ENCODE results near the gene LCP2.

The LCP2 gene

DNA sequence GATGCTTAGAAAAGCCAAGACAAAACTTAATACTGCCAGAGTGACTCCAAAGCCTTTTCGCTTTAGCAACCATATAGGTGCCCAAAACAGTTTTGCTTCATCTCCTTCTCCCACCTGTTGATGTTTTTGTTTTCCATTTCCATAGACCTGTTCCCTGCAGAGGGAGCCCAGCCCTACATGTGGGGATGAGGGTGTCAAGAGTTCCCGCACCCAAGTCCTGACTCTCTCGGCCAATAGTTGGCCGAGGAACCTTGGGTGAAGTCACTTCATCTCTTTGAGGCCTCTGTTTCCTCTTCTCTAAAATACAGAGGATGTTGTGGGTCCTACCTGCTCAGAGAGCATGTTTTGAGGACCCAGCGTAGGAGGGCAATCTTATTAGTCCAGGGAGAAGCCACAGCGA, 38.5 kb upstream of the LCP2 start:
- H3K27ac ChIP-seq: no peak overlapping the region
- DNase-seq: no peak
- no peak overlapping the region for H3K4me3 ChIP-seq (ENCODE audit: low read depth, low read length)
- no peaks in the 10 kb centered on the region for H3K36me3 ChIP-seq
- H3K27me3 ChIP-seq (ENCODE audit: insufficient read depth, low read depth, severe bottlenecking): peaks cover 74% of the 10 kb centered on the region
- TF ChIP-seq, protein P1, sequence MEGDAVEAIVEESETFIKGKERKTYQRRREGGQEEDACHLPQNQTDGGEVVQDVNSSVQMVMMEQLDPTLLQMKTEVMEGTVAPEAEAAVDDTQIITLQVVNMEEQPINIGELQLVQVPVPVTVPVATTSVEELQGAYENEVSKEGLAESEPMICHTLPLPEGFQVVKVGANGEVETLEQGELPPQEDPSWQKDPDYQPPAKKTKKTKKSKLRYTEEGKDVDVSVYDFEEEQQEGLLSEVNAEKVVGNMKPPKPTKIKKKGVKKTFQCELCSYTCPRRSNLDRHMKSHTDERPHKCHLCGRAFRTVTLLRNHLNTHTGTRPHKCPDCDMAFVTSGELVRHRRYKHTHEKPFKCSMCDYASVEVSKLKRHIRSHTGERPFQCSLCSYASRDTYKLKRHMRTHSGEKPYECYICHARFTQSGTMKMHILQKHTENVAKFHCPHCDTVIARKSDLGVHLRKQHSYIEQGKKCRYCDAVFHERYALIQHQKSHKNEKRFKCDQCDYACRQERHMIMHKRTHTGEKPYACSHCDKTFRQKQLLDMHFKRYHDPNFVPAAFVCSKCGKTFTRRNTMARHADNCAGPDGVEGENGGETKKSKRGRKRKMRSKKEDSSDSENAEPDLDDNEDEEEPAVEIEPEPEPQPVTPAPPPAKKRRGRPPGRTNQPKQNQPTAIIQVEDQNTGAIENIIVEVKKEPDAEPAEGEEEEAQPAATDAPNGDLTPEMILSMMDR (IDR thresholded peaks at IDR 0.05; ENCODE audit: low read depth, low read length): no peak
- H3K9me3 ChIP-seq (ENCODE audit: severe bottlenecking): no peaks in the 10 kb centered on the region

DNA sequence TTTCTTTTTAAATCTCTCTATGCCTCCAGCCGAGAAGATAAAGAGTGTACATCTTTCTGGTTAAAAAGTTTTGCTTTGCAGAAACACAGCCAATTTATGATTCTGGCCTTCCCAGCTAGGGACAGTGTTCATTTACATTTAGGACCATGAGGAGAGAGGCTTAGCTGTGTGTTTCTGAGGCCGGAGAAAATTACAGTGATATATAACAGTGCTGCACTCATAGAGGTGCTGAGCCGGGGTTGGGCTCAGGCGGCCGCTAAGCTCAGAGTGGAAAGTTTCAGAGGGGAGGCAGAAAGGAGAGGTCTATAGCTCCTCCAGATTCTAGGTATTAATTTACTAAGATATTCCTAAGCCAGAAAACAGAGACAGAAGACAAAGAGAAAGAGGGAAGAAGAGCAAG, 37.0 kb upstream of the LCP2 start:
- no peaks in the 10 kb centered on the region for H3K9me3 ChIP-seq (ENCODE audit: severe bottlenecking)
- H3K27me3 ChIP-seq (ENCODE audit: insufficient read depth, low read depth, severe bottlenecking): peaks cover 74% of the 10 kb centered on the region
- H3K36me3 ChIP-seq: no peaks in the 10 kb centered on the region
- H3K27ac ChIP-seq: no peak overlapping the region
- TF ChIP-seq, protein P1 (IDR thresholded peaks at IDR 0.05; ENCODE audit: low read depth, low read length): no peak
- H3K4me3 ChIP-seq (ENCODE audit: low read depth, low read length): no peak overlapping the region
- no peak for DNase-seq

- TF ChIP-seq, protein P1 (IDR thresholded peaks at IDR 0.05; ENCODE audit: low read depth, low read length): no peak
- Histone ChIP-seq H3K27me3 (ENCODE audit: insufficient read depth, low read depth, severe bottlenecking) (peaks cover 82% of the 10 kb centered on the region), H3K36me3 (no peaks in the 10 kb centered on the region), H3K4me3 (ENCODE audit: low read depth, low read length) (no peak overlapping the region), H3K27ac (no peak overlapping the region), H3K9me3 (ENCODE audit: severe bottlenecking) (no peaks in the 10 kb centered on the region)
- no peak for DNase-seq
These were observed 35.8 kb upstream of the LCP2 start for GRCh38 chr5:170333161-170333910.

GRCh38 chr5:170332058-170332457, 34.5 kb upstream of the LCP2 start:
- TF ChIP-seq, protein P1 (IDR thresholded peaks at IDR 0.05; ENCODE audit: low read depth, low read length): no peak
- Histone ChIP-seq H3K27ac (no peak overlapping the region), H3K9me3 (ENCODE audit: severe bottlenecking) (no peaks in the 10 kb centered on the region), H3K4me3 (ENCODE audit: low read depth, low read length) (no peak overlapping the region), H3K36me3 (no peaks in the 10 kb centered on the region), H3K27me3 (ENCODE audit: insufficient read depth, low read depth, severe bottlenecking) (peaks cover 83% of the 10 kb centered on the region)
- no peak for DNase-seq

DNA sequence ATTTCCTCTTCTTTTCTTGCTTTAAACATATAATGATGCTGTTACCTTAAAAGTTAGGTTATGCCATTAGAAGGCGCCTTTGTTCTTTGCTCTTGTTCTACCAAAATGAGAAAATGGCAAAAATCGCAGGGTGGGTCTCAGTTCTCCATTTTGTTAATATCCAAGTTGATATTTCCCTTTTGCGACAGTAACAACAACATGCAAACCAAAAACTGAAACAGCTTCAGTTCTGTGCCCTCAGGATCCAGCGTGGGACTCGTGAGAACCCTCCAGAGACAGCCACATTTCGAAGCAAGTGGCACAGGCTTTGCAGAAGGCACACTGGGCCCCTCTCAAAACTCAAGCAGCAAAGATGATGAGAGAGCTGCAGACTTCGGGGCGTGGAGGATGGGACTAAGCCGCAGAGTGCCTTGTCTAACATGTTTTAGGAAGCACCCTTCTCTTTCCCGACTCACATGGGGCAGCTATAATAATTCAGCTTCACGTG, 33.0 kb upstream of the LCP2 start:
- H3K4me3 ChIP-seq (ENCODE audit: low read depth, low read length): no peak overlapping the region
- peaks cover 83% of the 10 kb centered on the region for H3K27me3 ChIP-seq (ENCODE audit: insufficient read depth, low read depth, severe bottlenecking)
- no peak overlapping the region for H3K27ac ChIP-seq
- no peak for DNase-seq
- no peaks in the 10 kb centered on the region for H3K9me3 ChIP-seq (ENCODE audit: severe bottlenecking)
- no peaks in the 10 kb centered on the region for H3K36me3 ChIP-seq
- TF ChIP-seq, protein P1 (IDR thresholded peaks at IDR 0.05; ENCODE audit: low read depth, low read length): no peak

GRCh38 chr5:170329524-170329923, 31.9 kb upstream of the LCP2 start:
- TF ChIP-seq, protein P1 (IDR thresholded peaks at IDR 0.05; ENCODE audit: low read depth, low read length): no peak
- no peaks in the 10 kb centered on the region for H3K9me3 ChIP-seq (ENCODE audit: severe bottlenecking)
- no peak overlapping the region for H3K27ac ChIP-seq
- no peak overlapping the region for H3K4me3 ChIP-seq (ENCODE audit: low read depth, low read length)
- no peaks in the 10 kb centered on the region for H3K36me3 ChIP-seq
- no peak for DNase-seq
- H3K27me3 ChIP-seq (ENCODE audit: insufficient read depth, low read depth, severe bottlenecking): peaks cover 79% of the 10 kb centered on the region
